Keratinocyte (primary cell): ENCODE data around the gene COPS8. TPM values are rescaled to one million over a fixed set of nuclear protein-coding genes. Genes with fewer than 3 reads are reported as not detected.

Experiments
- DNase-seq: peaks from one replicate; pipeline ENCODE4 v3.0.0-alpha.2; 2011; ENCODE audit warnings: low read depth, missing footprints, low spot score
- FAIRE-seq: peaks from 2 replicates; lab custom pipeline; 2011; peaks lifted over from hg19 to GRCh38; lab: Jason Lieb, UNC
- H2AFZ ChIP-seq: 2 replicates; pipeline ENCODE4 v1.6.0; 2012; ENCODE audit warnings: low read length, control low read depth, inconsistent platforms; ENCODE audit not compliant: control insufficient read depth
- H3K27ac ChIP-seq: 2 replicates; pipeline ENCODE4 v1.5.1; 2011; ENCODE audit warnings: low read length; ENCODE audit not compliant: control insufficient read depth, insufficient read depth
- H3K27me3 ChIP-seq: 3 replicates; pipeline ENCODE4 v1.6.0; 2011; ENCODE audit warnings: low read length; ENCODE audit not compliant: control insufficient read depth, insufficient read depth; ENCODE audit errors: extremely low read depth
- H3K36me3 ChIP-seq, 2 experiments: 2 replicates in 1 of 2; 3 replicates in 1 of 2; pipeline ENCODE4 v1.5.1; 2011; ENCODE audit warnings: low read length in 2 of 2, mild to moderate bottlenecking in 1 of 2; ENCODE audit not compliant: control insufficient read depth in 2 of 2, insufficient read depth in 2 of 2; ENCODE audit errors: extremely low read depth in 1 of 2
- H3K4me1 ChIP-seq: 3 replicates; pipeline ENCODE4 v1.5.1; 2011; ENCODE audit warnings: low read length; ENCODE audit not compliant: control insufficient read depth, insufficient read depth; ENCODE audit errors: extremely low read depth
- H3K4me2 ChIP-seq: 3 replicates; pipeline ENCODE4 v1.6.0; 2011; ENCODE audit warnings: low read depth, low read length; ENCODE audit not compliant: control insufficient read depth, insufficient read depth; ENCODE audit errors: extremely low read depth
- H3K4me3 ChIP-seq, 3 experiments: fragments of 200-600 bp in 1 of 3; sonication (generic) in 1 of 3; 2 replicates in 2 of 3; 3 replicates in 1 of 3; pipeline ENCODE4 v1.5.1; 2011 to 2016; ENCODE audit warnings: low read length in 3 of 3, mild to moderate bottlenecking in 3 of 3, control low read depth in 2 of 3, inconsistent platforms in 1 of 3, low read depth in 1 of 3, mixed read lengths in 1 of 3, mixed run types in 1 of 3, moderate library complexity in 1 of 3; ENCODE audit not compliant: control insufficient read depth in 2 of 3, insufficient read depth in 2 of 3; ENCODE audit errors: extremely low read depth in 1 of 3
- H3K79me2 ChIP-seq: 2 replicates; pipeline ENCODE4 v1.6.0; 2012; ENCODE audit warnings: low read length; ENCODE audit not compliant: control insufficient read depth, insufficient read depth
- H3K9ac ChIP-seq: 3 replicates; pipeline ENCODE4 v1.6.0; 2011; ENCODE audit warnings: low read length; ENCODE audit not compliant: control insufficient read depth, insufficient read depth; ENCODE audit errors: extremely low read depth
- H3K9me1 ChIP-seq: 3 replicates; pipeline ENCODE4 v1.6.0; 2011; ENCODE audit warnings: low read length; ENCODE audit not compliant: control insufficient read depth, insufficient read depth; ENCODE audit errors: extremely low read depth
- H3K9me3 ChIP-seq: 2 replicates; pipeline ENCODE4 v1.5.1; 2012; ENCODE audit warnings: low read depth, low read length; ENCODE audit not compliant: control insufficient read depth
- H4K20me1 ChIP-seq: 3 replicates; pipeline ENCODE4 v1.6.0; 2011; ENCODE audit warnings: low read length; ENCODE audit not compliant: control insufficient read depth, insufficient read depth; ENCODE audit errors: extremely low read depth
- CTCF ChIP-seq, 3 experiments: IDR thresholded peaks in 1 of 3; conservative IDR thresholded peaks in 1 of 3; optimal IDR thresholded peaks in 1 of 3; 2 replicates in 2 of 3; 3 replicates in 1 of 3; pipeline versions ENCODE3 to v1.5.1; 2011; ENCODE audit warnings: low read length in 3 of 3, mild to moderate bottlenecking in 3 of 3, moderate library complexity in 2 of 3, control low read depth in 1 of 3, inconsistent platforms in 1 of 3; ENCODE audit not compliant: insufficient read depth in 2 of 3; ENCODE audit errors: extremely low read depth in 1 of 3
- EZH2 ChIP-seq: IDR thresholded peaks from one replicate; pipeline ENCODE4 v1.6.1; 2012; ENCODE audit warnings: inconsistent platforms, mild to moderate bottlenecking, low read length, moderate library complexity
- dilution Hi-C: fragments of 300-500 bp; cut with MboI; formaldehyde crosslinking; loops from one replicate; pipeline ENCODE4 v1.7.0; 2020; ENCODE audit warnings: low sequenced_read_pairs; ENCODE audit not compliant: extremely low pct_ligation_motif_present
- polyA plus RNA-seq, 5 experiments: library from polyadenylated mRNA; depleted of rRNA in 3 of 5; stranded (reverse) in 3 of 5; stranded (forward) in 1 of 5; unstranded in 1 of 5; fragments of >200 nt; gene quantifications; 1 replicate in 1 of 5; 2 replicates in 3 of 5; 3 replicates in 1 of 5; pipeline versions ENCODE4 v1.2.1 to v1.2.3, GENCODE V29; 2011 to 2012; ENCODE audit warnings: missing spikeins in 2 of 5, low read depth in 1 of 5, low replicate concordance in 1 of 5

The COPS8 gene
- polyA plus RNA-seq, 1 donor (not counting 4 experiments of a cell fraction or from before 2014, with no cell fraction given), result 136 TPM

- H3K9me3 ChIP-seq, result peaks cover 5% of the 10 kb centered on the region
- DNase-seq (no peak), FAIRE-seq (peak; percentile 87)
- H4K20me1 ChIP-seq, result no peaks in the 10 kb centered on the region
- no peaks in the 10 kb centered on the region for H3K27me3 ChIP-seq
- TF ChIP-seq CTCF (optimal IDR thresholded peaks at IDR 0.05 in 1 of 3, IDR thresholded peaks at IDR 0.05 in 1 of 3, conservative IDR thresholded peaks at IDR 0.05 in 1 of 3; ENCODE audit: extremely low read depth in 1 of 3, insufficient read depth in 2 of 3, low read length in 3 of 3), result no peak
- no peak for TF ChIP-seq EZH2
- H3K36me3 ChIP-seq, result no peaks in the 10 kb centered on the region
- dilution Hi-C loops, result no loop called here
- H3K4me2 ChIP-seq, result peak overlapping the region; percentile 43
- no peak overlapping the region for H2AFZ ChIP-seq
- peak overlapping the region; percentile 27 for H3K27ac ChIP-seq
- H3K79me2 ChIP-seq, result no peaks in the 10 kb centered on the region
- H3K4me1 ChIP-seq, result peaks cover 26% of the 10 kb centered on the region
- no peak overlapping the region for H3K4me3 ChIP-seq
- no peak overlapping the region for H3K9ac ChIP-seq
- H3K9me1 ChIP-seq, result no peaks in the 10 kb centered on the region
These were observed 32.3 kb downstream of the COPS8 start for GRCh38 chr2:237118025-237118424.

GRCh38 chr2:237118561-237119155 lies 33.0 kb downstream of the COPS8 start:
- H3K9me3 ChIP-seq, result peaks cover 5% of the 10 kb centered on the region
- no peaks in the 10 kb centered on the region for H3K79me2 ChIP-seq
- TF ChIP-seq CTCF (optimal IDR thresholded peaks at IDR 0.05 in 1 of 3, IDR thresholded peaks at IDR 0.05 in 1 of 3, conservative IDR thresholded peaks at IDR 0.05 in 1 of 3; ENCODE audit: extremely low read depth in 1 of 3, insufficient read depth in 2 of 3, low read length in 3 of 3), result no peak
- no peak for TF ChIP-seq EZH2
- peak overlapping the region; percentile 39 for H3K4me2 ChIP-seq
- DNase-seq (no peak), FAIRE-seq (no peak)
- H3K27me3 ChIP-seq, result no peaks in the 10 kb centered on the region
- no peak overlapping the region for H2AFZ ChIP-seq
- no peak overlapping the region for H3K4me3 ChIP-seq
- H3K4me1 ChIP-seq, result peaks cover 20% of the 10 kb centered on the region
- no peaks in the 10 kb centered on the region for H4K20me1 ChIP-seq
- H3K36me3 ChIP-seq, result no peaks in the 10 kb centered on the region
- no peaks in the 10 kb centered on the region for H3K9me1 ChIP-seq
- H3K9ac ChIP-seq, result no peak overlapping the region
- dilution Hi-C loops, result no loop called here
- no peak overlapping the region for H3K27ac ChIP-seq
